ENCODE data around the gene OVOL2. TPM values are rescaled to one million over a fixed set of nuclear protein-coding genes. Genes with fewer than 3 reads are reported as not detected.

Gene OVOL2
- total and polyA plus RNA-seq, 2 experiments from 2014 or later = 11.2 to 11.5 TPM

DNA sequence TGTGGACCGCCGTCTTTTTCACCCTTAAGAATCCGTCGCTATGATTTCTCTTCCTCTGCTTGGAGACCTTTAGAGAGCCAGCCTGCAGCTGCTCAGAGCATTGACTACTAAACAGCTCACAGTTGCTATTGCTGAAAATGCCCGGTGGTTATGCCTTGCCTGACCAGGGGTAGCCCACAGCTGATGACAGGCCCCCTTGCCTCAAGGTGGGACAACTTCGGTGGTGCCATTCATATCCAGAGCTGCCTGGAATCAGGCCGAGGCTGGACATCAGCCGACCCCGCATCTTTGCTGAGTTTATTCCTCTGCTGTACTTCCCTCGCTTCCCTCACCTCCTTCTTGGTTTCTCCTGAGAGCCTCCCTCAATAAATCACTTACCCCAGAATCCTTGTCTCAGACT, 39.6 kb downstream of the OVOL2 start:
- H3K36me3 Mint-ChIP-seq (ENCODE audit: low read depth) = peaks cover 15% of the 10 kb centered on the region
- H3K9me2 ChIP-seq (ENCODE audit: insufficient read depth) = no peaks in the 10 kb centered on the region
- TF ChIP-seq POLR2AphosphoS5 (IDR thresholded peaks at IDR 0.05; ENCODE audit: low read depth) (no peak), ZNF331 (CRISPR knock-in tag; IDR thresholded peaks at IDR 0.05; ENCODE audit: low read depth) (no peak), EZH2phosphoT487 (IDR thresholded peaks at IDR 0.05; ENCODE audit: unreplicated experiment) (no peak), EZH2 (IDR thresholded peaks at IDR 0.05; ENCODE audit: low read depth, unreplicated experiment) (no peak)
- TF ChIP-seq, protein P1, sequence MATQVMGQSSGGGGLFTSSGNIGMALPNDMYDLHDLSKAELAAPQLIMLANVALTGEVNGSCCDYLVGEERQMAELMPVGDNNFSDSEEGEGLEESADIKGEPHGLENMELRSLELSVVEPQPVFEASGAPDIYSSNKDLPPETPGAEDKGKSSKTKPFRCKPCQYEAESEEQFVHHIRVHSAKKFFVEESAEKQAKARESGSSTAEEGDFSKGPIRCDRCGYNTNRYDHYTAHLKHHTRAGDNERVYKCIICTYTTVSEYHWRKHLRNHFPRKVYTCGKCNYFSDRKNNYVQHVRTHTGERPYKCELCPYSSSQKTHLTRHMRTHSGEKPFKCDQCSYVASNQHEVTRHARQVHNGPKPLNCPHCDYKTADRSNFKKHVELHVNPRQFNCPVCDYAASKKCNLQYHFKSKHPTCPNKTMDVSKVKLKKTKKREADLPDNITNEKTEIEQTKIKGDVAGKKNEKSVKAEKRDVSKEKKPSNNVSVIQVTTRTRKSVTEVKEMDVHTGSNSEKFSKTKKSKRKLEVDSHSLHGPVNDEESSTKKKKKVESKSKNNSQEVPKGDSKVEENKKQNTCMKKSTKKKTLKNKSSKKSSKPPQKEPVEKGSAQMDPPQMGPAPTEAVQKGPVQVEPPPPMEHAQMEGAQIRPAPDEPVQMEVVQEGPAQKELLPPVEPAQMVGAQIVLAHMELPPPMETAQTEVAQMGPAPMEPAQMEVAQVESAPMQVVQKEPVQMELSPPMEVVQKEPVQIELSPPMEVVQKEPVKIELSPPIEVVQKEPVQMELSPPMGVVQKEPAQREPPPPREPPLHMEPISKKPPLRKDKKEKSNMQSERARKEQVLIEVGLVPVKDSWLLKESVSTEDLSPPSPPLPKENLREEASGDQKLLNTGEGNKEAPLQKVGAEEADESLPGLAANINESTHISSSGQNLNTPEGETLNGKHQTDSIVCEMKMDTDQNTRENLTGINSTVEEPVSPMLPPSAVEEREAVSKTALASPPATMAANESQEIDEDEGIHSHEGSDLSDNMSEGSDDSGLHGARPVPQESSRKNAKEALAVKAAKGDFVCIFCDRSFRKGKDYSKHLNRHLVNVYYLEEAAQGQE (IDR thresholded peaks at IDR 0.05; ENCODE audit: unreplicated experiment) = no peak
- H3K4me3 Mint-ChIP-seq = no peak overlapping the region
- H3K27ac ChIP-seq (ENCODE audit: low read depth) = no peak overlapping the region
- no peaks in the 10 kb centered on the region for H3K27me3 ChIP-seq (ENCODE audit: insufficient read depth)
- H4K20me1 ChIP-seq (replicated peaks; ENCODE audit: insufficient read depth) = no peaks in the 10 kb centered on the region
- no peak overlapping the region for H3K4me3 ChIP-seq
- no peaks in the 10 kb centered on the region for H3K9me3 Mint-ChIP-seq
- no peaks in the 10 kb centered on the region for H3K27me3 Mint-ChIP-seq (ENCODE audit: insufficient read depth, low read depth, poor library complexity)
- H3K79me2 ChIP-seq (replicated peaks; ENCODE audit: insufficient read depth) = no peaks in the 10 kb centered on the region
- H3F3A ChIP-seq (replicated peaks; ENCODE audit: low read depth) = no peaks in the 10 kb centered on the region
- ATAC-seq = no peak
- H3K4me1 Mint-ChIP-seq = no peaks in the 10 kb centered on the region
- DNase-seq (ENCODE audit: low spot score) = no peak
- no peaks in the 10 kb centered on the region for H3K4me1 ChIP-seq (ENCODE audit: insufficient read depth)
- H3K36me3 ChIP-seq (ENCODE audit: insufficient read depth) = no peaks in the 10 kb centered on the region
- no peak overlapping the region for H2AFZ ChIP-seq
- H3K27ac Mint-ChIP-seq = no peak overlapping the region
- H3K4me2 ChIP-seq = no peak overlapping the region

DNA sequence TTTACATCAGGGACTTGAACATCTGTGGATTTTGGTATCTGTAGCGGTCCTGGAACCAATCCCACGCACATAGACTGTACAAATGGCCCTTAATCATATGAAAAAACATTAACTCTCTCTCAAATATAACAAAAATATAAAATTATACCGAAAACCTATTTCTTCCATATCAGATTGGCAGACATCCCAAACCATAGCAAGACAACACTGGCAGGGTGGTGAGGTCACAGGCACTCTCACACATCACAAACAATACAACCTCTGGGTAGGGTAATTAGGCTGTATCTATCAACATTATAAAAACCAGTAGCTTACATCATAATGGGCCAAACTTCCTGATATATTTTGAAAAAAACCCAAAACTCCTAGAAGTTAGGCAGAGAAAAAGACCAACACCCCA, 40.9 kb downstream of the OVOL2 start:
- Mint-ChIP-seq H3K27ac (no peak overlapping the region), H3K27me3 (ENCODE audit: insufficient read depth, low read depth, poor library complexity) (no peaks in the 10 kb centered on the region)

More for the DNA sequence above, 40.9 kb downstream of the OVOL2 start:
- Histone ChIP-seq H3K36me3 (ENCODE audit: insufficient read depth) (no peaks in the 10 kb centered on the region), H4K20me1 (replicated peaks; ENCODE audit: insufficient read depth) (no peaks in the 10 kb centered on the region), H3K4me3 (no peak overlapping the region), H3K27ac (ENCODE audit: low read depth) (no peak overlapping the region), H2AFZ (no peak overlapping the region), H3K27me3 (ENCODE audit: insufficient read depth) (no peaks in the 10 kb centered on the region), H3K79me2 (replicated peaks; ENCODE audit: insufficient read depth) (no peaks in the 10 kb centered on the region), H3F3A (replicated peaks; ENCODE audit: low read depth) (no peaks in the 10 kb centered on the region), H3K9me2 (ENCODE audit: insufficient read depth) (no peaks in the 10 kb centered on the region), H3K4me2 (no peak overlapping the region), H3K4me1 (ENCODE audit: insufficient read depth) (no peaks in the 10 kb centered on the region)
- no peak for DNase-seq (ENCODE audit: low spot score)
- Mint-ChIP-seq H3K9me3 (no peaks in the 10 kb centered on the region; the same call in 2 of the 3 replicates), H3K4me3 (no peak overlapping the region), H3K36me3 (ENCODE audit: low read depth) (peaks cover 15% of the 10 kb centered on the region), H3K4me1 (no peaks in the 10 kb centered on the region)
- ATAC-seq = no peak
- TF ChIP-seq JUNB (IDR thresholded peaks at IDR 0.05; ENCODE audit: unreplicated experiment) (no peak), STAT1 (IDR thresholded peaks at IDR 0.05; ENCODE audit: unreplicated experiment) (no peak), CREB1 (CRISPR knock-in tag; IDR thresholded peaks at IDR 0.05; ENCODE audit: low read depth) (no peak), EZH2 (IDR thresholded peaks at IDR 0.05; ENCODE audit: low read depth, unreplicated experiment) (no peak), ZNF331 (CRISPR knock-in tag; IDR thresholded peaks at IDR 0.05; ENCODE audit: low read depth) (no peak)
- TF ChIP-seq, protein P2, sequence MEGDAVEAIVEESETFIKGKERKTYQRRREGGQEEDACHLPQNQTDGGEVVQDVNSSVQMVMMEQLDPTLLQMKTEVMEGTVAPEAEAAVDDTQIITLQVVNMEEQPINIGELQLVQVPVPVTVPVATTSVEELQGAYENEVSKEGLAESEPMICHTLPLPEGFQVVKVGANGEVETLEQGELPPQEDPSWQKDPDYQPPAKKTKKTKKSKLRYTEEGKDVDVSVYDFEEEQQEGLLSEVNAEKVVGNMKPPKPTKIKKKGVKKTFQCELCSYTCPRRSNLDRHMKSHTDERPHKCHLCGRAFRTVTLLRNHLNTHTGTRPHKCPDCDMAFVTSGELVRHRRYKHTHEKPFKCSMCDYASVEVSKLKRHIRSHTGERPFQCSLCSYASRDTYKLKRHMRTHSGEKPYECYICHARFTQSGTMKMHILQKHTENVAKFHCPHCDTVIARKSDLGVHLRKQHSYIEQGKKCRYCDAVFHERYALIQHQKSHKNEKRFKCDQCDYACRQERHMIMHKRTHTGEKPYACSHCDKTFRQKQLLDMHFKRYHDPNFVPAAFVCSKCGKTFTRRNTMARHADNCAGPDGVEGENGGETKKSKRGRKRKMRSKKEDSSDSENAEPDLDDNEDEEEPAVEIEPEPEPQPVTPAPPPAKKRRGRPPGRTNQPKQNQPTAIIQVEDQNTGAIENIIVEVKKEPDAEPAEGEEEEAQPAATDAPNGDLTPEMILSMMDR (conservative IDR thresholded peaks at IDR 0.05; ENCODE audit: low read depth in 2 of 2) = no peak
- TF ChIP-seq, protein P3, sequence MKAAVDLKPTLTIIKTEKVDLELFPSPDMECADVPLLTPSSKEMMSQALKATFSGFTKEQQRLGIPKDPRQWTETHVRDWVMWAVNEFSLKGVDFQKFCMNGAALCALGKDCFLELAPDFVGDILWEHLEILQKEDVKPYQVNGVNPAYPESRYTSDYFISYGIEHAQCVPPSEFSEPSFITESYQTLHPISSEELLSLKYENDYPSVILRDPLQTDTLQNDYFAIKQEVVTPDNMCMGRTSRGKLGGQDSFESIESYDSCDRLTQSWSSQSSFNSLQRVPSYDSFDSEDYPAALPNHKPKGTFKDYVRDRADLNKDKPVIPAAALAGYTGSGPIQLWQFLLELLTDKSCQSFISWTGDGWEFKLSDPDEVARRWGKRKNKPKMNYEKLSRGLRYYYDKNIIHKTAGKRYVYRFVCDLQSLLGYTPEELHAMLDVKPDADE (IDR thresholded peaks at IDR 0.05) = no peak
